WTC11 (cell line): ENCODE results near the gene GRM1. TPM values are rescaled to one million over a fixed set of nuclear protein-coding genes. Genes with fewer than 3 reads are reported as not detected.

Source experiments
- ATAC-seq: fragments of 200-7000 bp; cut with Tn5 transposase; 2 replicates; pipeline ENCODE4 v1.10.0; 2021; ENCODE audit warnings: mild to moderate bottlenecking, moderate library complexity
- CTCF ChIA-PET: fragments of 300-600 bp; sonication (Branson Sonifier 250); formaldehyde crosslinking; loops from one replicate; lab custom pipeline; 2021; ENCODE audit warnings: antibody characterized with exemption; lab: Charles Lee
- POLR2A ChIA-PET: fragments of 350-600 bp; sonication (Branson Sonifier 250); formaldehyde crosslinking; loops from one replicate; lab custom pipeline; 2021; ENCODE audit warnings: antibody characterized with exemption; lab: Charles Lee
- DNase-seq: peaks from one replicate; pipeline ENCODE4 v3.0.0; 2021; ENCODE audit warnings: low spot score
- H3K27ac Mint-ChIP-seq: 2 replicates; pipeline ENCODE4 v1.8.0; 2021; ENCODE audit warnings: mixed read lengths
- H3K27me3 Mint-ChIP-seq: 2 replicates; pipeline ENCODE4 v1.8.0; 2021; ENCODE audit warnings: low read depth, mild to moderate bottlenecking, moderate library complexity, mixed read lengths
- H3K36me3 Mint-ChIP-seq: 2 replicates; pipeline ENCODE4 v1.8.0; 2021; ENCODE audit warnings: mixed read lengths
- H3K4me1 Mint-ChIP-seq: 2 replicates; pipeline ENCODE4 v1.8.0; 2022; ENCODE audit warnings: mixed read lengths
- H3K4me3 Mint-ChIP-seq: 2 replicates; pipeline ENCODE4 v1.8.0; 2021; ENCODE audit warnings: mild to moderate bottlenecking, moderate library complexity, mixed read lengths
- H3K9me3 Mint-ChIP-seq: 2 replicates; pipeline ENCODE4 v1.8.0; 2021; ENCODE audit warnings: mixed read lengths
- CREB1 ChIP-seq: sonication (generic); formaldehyde crosslinking; IDR thresholded peaks from 2 replicates; pipeline ENCODE4 v1.8.0; 2023; ENCODE audit warnings: mild to moderate bottlenecking, missing genetic modification reagents
- FOXP1 ChIP-seq: sonication (generic); formaldehyde crosslinking; IDR thresholded peaks from 2 replicates; pipeline ENCODE4 v1.8.0; 2022; ENCODE audit warnings: missing genetic modification reagents, mild to moderate bottlenecking, moderate library complexity, borderline replicate concordance
- GABPB1 ChIP-seq: sonication (generic); formaldehyde crosslinking; IDR thresholded peaks from 2 replicates; pipeline ENCODE4 v1.8.1; 2023; ENCODE audit warnings: mild to moderate bottlenecking, missing genetic modification reagents
- KAT7 ChIP-seq: sonication (generic); formaldehyde crosslinking; IDR thresholded peaks from 2 replicates; pipeline ENCODE4 v1.8.1; 2023; ENCODE audit warnings: missing genetic modification reagents, mild to moderate bottlenecking, borderline replicate concordance
- MYBL2 ChIP-seq: sonication (generic); formaldehyde crosslinking; IDR thresholded peaks from 2 replicates; pipeline ENCODE4 v1.8.1; 2023; ENCODE audit warnings: mild to moderate bottlenecking, moderate library complexity, missing genetic modification reagents
- NR1H2 ChIP-seq: sonication (generic); formaldehyde crosslinking; IDR thresholded peaks from 2 replicates; pipeline ENCODE4 v1.9.0; 2021; ENCODE audit warnings: mild to moderate bottlenecking, moderate library complexity, missing genetic modification reagents
- OVOL2 ChIP-seq: fragments of 250-450 bp; sonication (Bioruptor Pico); IDR thresholded peaks from 2 replicates; pipeline ENCODE4 v1.9.0; 2021; ENCODE audit warnings: mild to moderate bottlenecking, borderline replicate concordance
- ZBTB21 ChIP-seq: sonication (generic); formaldehyde crosslinking; IDR thresholded peaks from 2 replicates; pipeline ENCODE4 v1.8.1; 2023; ENCODE audit warnings: mild to moderate bottlenecking, missing genetic modification reagents, borderline replicate concordance
- ZNF263 ChIP-seq: sonication (generic); formaldehyde crosslinking; IDR thresholded peaks from 2 replicates; pipeline ENCODE4 v1.8.1; 2022; ENCODE audit warnings: low read depth, mild to moderate bottlenecking, moderate library complexity, missing genetic modification reagents
- total RNA-seq: library from RNA; stranded (reverse); gene quantifications from 3 replicates; pipeline ENCODE4 v1.2.3, GENCODE V29; 2021
- TF ChIP-seq, protein P1 (sequence below): sonication (generic); formaldehyde crosslinking; conservative IDR thresholded peaks from 2 replicates; pipeline ENCODE4 v1.8.1; 2022; ENCODE audit warnings: mild to moderate bottlenecking, missing genetic modification reagents
- TF ChIP-seq, protein P2 (sequence below): sonication (generic); formaldehyde crosslinking; IDR thresholded peaks from 2 replicates; pipeline ENCODE4 v1.8.0; 2023; ENCODE audit warnings: mild to moderate bottlenecking, missing genetic modification reagents
- TF ChIP-seq, protein P3 (sequence below): sonication (generic); formaldehyde crosslinking; IDR thresholded peaks from 2 replicates; pipeline ENCODE4 v1.8.1; 2022; ENCODE audit warnings: low read depth, mild to moderate bottlenecking, moderate library complexity, missing genetic modification reagents, borderline replicate concordance
- TF ChIP-seq, protein P4 (sequence below): fragments of 250-450 bp; sonication (Bioruptor Pico); IDR thresholded peaks from 2 replicates; pipeline ENCODE4 v1.9.0; 2021; ENCODE audit warnings: mild to moderate bottlenecking
- TF ChIP-seq, protein P5 (sequence below): sonication (generic); formaldehyde crosslinking; IDR thresholded peaks from 2 replicates; pipeline ENCODE4 v1.8.0; 2023; ENCODE audit warnings: missing genetic modification reagents, mild to moderate bottlenecking, borderline replicate concordance
- TF ChIP-seq, protein P6 (sequence below): sonication (generic); formaldehyde crosslinking; IDR thresholded peaks from 2 replicates; pipeline ENCODE4 v1.8.1; 2023; ENCODE audit warnings: mild to moderate bottlenecking, missing genetic modification reagents, borderline replicate concordance
- TF ChIP-seq, protein P7 (sequence below): sonication (generic); formaldehyde crosslinking; IDR thresholded peaks from 2 replicates; pipeline ENCODE4 v1.8.1; 2023; ENCODE audit warnings: mild to moderate bottlenecking, moderate library complexity, missing genetic modification reagents
- TF ChIP-seq, protein P8 (sequence below): fragments of 250-450 bp; sonication (Bioruptor Pico); IDR thresholded peaks from 2 replicates; pipeline ENCODE4 v1.9.0; 2021; ENCODE audit warnings: moderate library complexity, mild to moderate bottlenecking, inconsistent platforms, borderline replicate concordance
- TF ChIP-seq, protein P9 (sequence below): fragments of 250-450 bp; sonication (Bioruptor Pico); IDR thresholded peaks from 2 replicates; pipeline ENCODE4 v1.8.0; 2021; ENCODE audit warnings: mild to moderate bottlenecking

The GRM1 gene
- total RNA-seq, 1 experiment from 2014 or later, result 0.46 TPM

DNA sequence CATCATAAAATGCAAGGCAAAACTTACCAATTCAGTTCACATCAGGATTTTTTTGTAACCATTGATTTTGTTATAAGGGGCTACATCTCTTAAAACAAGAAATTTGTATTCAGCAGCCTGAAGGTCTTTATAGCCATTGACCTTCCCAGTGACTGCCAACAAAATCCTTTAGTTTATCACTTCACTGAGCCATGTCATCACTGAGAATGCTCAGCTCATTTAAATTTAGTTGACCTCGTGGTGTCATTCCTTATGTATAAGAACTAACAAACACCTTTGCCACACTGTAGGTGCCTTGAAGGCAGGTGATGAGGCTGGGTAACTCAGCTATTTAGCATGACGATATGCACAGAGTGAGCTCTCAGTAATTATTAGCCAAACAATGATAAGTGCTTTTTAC, 77.7 kb downstream of the GRM1 start (continued):
- no peak for TF ChIP-seq ZNF263 (CRISPR knock-in tag)
- TF ChIP-seq CREB1, result no peak
- TF ChIP-seq, protein P1, sequence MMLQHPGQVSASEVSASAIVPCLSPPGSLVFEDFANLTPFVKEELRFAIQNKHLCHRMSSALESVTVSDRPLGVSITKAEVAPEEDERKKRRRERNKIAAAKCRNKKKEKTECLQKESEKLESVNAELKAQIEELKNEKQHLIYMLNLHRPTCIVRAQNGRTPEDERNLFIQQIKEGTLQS (CRISPR knock-in tag), result no peak
- TF ChIP-seq, all 79 proteins: peak for 0

DNA sequence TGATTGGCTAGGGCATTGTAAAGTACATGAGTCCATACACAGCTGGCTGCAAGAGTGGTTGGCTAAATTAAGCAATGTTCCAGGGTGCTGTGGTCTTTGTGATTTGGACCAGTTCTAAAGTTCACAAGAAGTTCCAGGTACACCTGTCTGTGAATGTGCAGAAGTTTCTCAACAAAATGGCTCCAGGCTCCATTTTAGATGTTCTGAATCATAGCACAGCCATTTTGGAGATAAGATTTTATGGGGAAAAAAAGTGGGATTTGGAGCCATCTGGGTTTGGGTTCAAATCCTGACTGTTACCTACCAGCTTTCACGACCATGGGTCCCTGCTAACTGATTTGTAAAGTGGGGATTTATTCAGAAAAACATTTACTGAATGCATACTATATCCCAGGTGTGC, 82.1 kb downstream of the GRM1 start:
- H3K36me3 Mint-ChIP-seq, result peaks cover 4% of the 10 kb centered on the region; the same call in 1 of the 2 replicates
- POLR2A ChIA-PET, result no interaction called here
- peaks cover 18% of the 10 kb centered on the region for H3K9me3 Mint-ChIP-seq
- ATAC-seq (no peak), DNase-seq (no peak)
- no peak overlapping the region for H3K27ac Mint-ChIP-seq
- H3K4me3 Mint-ChIP-seq, result no peak overlapping the region
- CTCF ChIA-PET, result no interaction called here
- H3K27me3 Mint-ChIP-seq, result peaks cover 3% of the 10 kb centered on the region; the same call in 1 of the 2 replicates
- no peaks in the 10 kb centered on the region for H3K4me1 Mint-ChIP-seq
- TF ChIP-seq OVOL2 (CRISPR knock-in tag) (no peak), MYBL2 (CRISPR knock-in tag) (no peak), KAT7 (CRISPR knock-in tag) (no peak), NR1H2 (no peak), GABPB1 (CRISPR knock-in tag) (no peak), FOXP1 (CRISPR knock-in tag) (no peak), ZBTB21 (CRISPR knock-in tag) (no peak)
- TF ChIP-seq, protein P2, sequence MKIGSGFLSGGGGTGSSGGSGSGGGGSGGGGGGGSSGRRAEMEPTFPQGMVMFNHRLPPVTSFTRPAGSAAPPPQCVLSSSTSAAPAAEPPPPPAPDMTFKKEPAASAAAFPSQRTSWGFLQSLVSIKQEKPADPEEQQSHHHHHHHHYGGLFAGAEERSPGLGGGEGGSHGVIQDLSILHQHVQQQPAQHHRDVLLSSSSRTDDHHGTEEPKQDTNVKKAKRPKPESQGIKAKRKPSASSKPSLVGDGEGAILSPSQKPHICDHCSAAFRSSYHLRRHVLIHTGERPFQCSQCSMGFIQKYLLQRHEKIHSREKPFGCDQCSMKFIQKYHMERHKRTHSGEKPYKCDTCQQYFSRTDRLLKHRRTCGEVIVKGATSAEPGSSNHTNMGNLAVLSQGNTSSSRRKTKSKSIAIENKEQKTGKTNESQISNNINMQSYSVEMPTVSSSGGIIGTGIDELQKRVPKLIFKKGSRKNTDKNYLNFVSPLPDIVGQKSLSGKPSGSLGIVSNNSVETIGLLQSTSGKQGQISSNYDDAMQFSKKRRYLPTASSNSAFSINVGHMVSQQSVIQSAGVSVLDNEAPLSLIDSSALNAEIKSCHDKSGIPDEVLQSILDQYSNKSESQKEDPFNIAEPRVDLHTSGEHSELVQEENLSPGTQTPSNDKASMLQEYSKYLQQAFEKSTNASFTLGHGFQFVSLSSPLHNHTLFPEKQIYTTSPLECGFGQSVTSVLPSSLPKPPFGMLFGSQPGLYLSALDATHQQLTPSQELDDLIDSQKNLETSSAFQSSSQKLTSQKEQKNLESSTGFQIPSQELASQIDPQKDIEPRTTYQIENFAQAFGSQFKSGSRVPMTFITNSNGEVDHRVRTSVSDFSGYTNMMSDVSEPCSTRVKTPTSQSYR, result no peak
- TF ChIP-seq, protein P3, sequence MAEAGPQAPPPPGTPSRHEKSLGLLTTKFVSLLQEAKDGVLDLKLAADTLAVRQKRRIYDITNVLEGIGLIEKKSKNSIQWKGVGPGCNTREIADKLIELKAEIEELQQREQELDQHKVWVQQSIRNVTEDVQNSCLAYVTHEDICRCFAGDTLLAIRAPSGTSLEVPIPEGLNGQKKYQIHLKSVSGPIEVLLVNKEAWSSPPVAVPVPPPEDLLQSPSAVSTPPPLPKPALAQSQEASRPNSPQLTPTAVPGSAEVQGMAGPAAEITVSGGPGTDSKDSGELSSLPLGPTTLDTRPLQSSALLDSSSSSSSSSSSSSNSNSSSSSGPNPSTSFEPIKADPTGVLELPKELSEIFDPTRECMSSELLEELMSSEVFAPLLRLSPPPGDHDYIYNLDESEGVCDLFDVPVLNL (CRISPR knock-in tag), result no peak
- TF ChIP-seq, protein P4, sequence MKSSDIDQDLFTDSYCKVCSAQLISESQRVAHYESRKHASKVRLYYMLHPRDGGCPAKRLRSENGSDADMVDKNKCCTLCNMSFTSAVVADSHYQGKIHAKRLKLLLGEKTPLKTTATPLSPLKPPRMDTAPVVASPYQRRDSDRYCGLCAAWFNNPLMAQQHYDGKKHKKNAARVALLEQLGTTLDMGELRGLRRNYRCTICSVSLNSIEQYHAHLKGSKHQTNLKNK (CRISPR knock-in tag), result no peak
- TF ChIP-seq, protein P5, sequence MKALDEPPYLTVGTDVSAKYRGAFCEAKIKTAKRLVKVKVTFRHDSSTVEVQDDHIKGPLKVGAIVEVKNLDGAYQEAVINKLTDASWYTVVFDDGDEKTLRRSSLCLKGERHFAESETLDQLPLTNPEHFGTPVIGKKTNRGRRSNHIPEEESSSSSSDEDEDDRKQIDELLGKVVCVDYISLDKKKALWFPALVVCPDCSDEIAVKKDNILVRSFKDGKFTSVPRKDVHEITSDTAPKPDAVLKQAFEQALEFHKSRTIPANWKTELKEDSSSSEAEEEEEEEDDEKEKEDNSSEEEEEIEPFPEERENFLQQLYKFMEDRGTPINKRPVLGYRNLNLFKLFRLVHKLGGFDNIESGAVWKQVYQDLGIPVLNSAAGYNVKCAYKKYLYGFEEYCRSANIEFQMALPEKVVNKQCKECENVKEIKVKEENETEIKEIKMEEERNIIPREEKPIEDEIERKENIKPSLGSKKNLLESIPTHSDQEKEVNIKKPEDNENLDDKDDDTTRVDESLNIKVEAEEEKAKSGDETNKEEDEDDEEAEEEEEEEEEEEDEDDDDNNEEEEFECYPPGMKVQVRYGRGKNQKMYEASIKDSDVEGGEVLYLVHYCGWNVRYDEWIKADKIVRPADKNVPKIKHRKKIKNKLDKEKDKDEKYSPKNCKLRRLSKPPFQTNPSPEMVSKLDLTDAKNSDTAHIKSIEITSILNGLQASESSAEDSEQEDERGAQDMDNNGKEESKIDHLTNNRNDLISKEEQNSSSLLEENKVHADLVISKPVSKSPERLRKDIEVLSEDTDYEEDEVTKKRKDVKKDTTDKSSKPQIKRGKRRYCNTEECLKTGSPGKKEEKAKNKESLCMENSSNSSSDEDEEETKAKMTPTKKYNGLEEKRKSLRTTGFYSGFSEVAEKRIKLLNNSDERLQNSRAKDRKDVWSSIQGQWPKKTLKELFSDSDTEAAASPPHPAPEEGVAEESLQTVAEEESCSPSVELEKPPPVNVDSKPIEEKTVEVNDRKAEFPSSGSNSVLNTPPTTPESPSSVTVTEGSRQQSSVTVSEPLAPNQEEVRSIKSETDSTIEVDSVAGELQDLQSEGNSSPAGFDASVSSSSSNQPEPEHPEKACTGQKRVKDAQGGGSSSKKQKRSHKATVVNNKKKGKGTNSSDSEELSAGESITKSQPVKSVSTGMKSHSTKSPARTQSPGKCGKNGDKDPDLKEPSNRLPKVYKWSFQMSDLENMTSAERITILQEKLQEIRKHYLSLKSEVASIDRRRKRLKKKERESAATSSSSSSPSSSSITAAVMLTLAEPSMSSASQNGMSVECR (CRISPR knock-in tag), result no peak
- TF ChIP-seq, protein P6, sequence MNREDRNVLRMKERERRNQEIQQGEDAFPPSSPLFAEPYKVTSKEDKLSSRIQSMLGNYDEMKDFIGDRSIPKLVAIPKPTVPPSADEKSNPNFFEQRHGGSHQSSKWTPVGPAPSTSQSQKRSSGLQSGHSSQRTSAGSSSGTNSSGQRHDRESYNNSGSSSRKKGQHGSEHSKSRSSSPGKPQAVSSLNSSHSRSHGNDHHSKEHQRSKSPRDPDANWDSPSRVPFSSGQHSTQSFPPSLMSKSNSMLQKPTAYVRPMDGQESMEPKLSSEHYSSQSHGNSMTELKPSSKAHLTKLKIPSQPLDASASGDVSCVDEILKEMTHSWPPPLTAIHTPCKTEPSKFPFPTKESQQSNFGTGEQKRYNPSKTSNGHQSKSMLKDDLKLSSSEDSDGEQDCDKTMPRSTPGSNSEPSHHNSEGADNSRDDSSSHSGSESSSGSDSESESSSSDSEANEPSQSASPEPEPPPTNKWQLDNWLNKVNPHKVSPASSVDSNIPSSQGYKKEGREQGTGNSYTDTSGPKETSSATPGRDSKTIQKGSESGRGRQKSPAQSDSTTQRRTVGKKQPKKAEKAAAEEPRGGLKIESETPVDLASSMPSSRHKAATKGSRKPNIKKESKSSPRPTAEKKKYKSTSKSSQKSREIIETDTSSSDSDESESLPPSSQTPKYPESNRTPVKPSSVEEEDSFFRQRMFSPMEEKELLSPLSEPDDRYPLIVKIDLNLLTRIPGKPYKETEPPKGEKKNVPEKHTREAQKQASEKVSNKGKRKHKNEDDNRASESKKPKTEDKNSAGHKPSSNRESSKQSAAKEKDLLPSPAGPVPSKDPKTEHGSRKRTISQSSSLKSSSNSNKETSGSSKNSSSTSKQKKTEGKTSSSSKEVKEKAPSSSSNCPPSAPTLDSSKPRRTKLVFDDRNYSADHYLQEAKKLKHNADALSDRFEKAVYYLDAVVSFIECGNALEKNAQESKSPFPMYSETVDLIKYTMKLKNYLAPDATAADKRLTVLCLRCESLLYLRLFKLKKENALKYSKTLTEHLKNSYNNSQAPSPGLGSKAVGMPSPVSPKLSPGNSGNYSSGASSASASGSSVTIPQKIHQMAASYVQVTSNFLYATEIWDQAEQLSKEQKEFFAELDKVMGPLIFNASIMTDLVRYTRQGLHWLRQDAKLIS (CRISPR knock-in tag), result no peak
- TF ChIP-seq, protein P7, sequence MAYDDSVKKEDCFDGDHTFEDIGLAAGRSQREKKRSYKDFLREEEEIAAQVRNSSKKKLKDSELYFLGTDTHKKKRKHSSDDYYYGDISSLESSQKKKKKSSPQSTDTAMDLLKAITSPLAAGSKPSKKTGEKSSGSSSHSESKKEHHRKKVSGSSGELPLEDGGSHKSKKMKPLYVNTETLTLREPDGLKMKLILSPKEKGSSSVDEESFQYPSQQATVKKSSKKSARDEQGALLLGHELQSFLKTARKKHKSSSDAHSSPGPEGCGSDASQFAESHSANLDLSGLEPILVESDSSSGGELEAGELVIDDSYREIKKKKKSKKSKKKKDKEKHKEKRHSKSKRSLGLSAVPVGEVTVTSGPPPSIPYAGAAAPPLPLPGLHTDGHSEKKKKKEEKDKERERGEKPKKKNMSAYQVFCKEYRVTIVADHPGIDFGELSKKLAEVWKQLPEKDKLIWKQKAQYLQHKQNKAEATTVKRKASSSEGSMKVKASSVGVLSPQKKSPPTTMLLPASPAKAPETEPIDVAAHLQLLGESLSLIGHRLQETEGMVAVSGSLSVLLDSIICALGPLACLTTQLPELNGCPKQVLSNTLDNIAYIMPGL, result no peak
- TF ChIP-seq, protein P8, sequence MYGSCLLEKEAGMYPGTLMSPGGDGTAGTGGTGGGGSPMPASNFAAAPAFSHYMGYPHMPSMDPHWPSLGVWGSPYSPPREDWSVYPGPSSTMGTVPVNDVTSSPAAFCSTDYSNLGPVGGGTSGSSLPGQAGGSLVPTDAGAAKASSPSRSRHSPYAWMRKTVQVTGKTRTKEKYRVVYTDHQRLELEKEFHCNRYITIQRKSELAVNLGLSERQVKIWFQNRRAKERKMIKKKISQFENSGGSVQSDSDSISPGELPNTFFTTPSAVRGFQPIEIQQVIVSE (CRISPR knock-in tag), result no peak
- TF ChIP-seq, protein P9, sequence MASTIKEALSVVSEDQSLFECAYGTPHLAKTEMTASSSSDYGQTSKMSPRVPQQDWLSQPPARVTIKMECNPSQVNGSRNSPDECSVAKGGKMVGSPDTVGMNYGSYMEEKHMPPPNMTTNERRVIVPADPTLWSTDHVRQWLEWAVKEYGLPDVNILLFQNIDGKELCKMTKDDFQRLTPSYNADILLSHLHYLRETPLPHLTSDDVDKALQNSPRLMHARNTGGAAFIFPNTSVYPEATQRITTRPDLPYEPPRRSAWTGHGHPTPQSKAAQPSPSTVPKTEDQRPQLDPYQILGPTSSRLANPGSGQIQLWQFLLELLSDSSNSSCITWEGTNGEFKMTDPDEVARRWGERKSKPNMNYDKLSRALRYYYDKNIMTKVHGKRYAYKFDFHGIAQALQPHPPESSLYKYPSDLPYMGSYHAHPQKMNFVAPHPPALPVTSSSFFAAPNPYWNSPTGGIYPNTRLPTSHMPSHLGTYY (CRISPR knock-in tag), result no peak
